H1 (cell line): ENCODE data around the gene TAPT1. TPM values are rescaled to one million over a fixed set of nuclear protein-coding genes. Genes with fewer than 3 reads are reported as not detected.

Experiments used
- BRCA1 ChIP-seq: IDR thresholded peaks from 2 replicates; pipeline ENCODE4 v1.6.1; 2012; ENCODE audit warnings: low read depth, low read length, improper control_type of control experiment
- KDM1A ChIP-seq: fragments of 200-600, 300-600 bp; sonication (generic); IDR thresholded peaks from 2 replicates; pipeline ENCODE4 v1.7.1; 2016; ENCODE audit warnings: mild to moderate bottlenecking, low read length, borderline replicate concordance
- RFX5 ChIP-seq: IDR thresholded peaks from 2 replicates; pipeline ENCODE4 v1.6.1; 2011; ENCODE audit warnings: low read depth, low read length, improper control_type of control experiment, borderline replicate concordance
- TAF7 ChIP-seq: optimal IDR thresholded peaks from 2 replicates; pipeline ENCODE3; 2011; ENCODE audit warnings: low read depth, mild to moderate bottlenecking, inconsistent platforms, low read length, moderate library complexity, borderline replicate concordance
- polyA plus RNA-seq, 7 experiments: library from polyadenylated mRNA; depleted of rRNA in 3 of 7; stranded (reverse) in 5 of 7; unstranded in 2 of 7; fragments of >200 nt in 5 of 7; fragments of 200-250 nt in 2 of 7; gene quantifications; 1 replicate in 5 of 7; 2 replicates in 1 of 7; 4 replicates in 1 of 7; pipeline versions ENCODE4 v1.2.1 to v1.2.3, GENCODE V29; 2011 to 2013; ENCODE audit warnings: missing spikeins in 2 of 7, mixed read lengths in 2 of 7
- total RNA-seq: library from RNA; stranded (reverse); fragmentation: NEBNext Ultra II Directional; extraction: Animal tissue kit (Norgen Biotek cat#: 25700); gene quantifications from 2 replicates; pipeline ENCODE4 v1.2.1, GENCODE V29; 2021
- TF ChIP-seq, protein P1 (sequence below): fragments of 300-600 bp; sonication (generic); IDR thresholded peaks from 2 replicates; pipeline ENCODE4 v1.7.1; 2012; ENCODE audit warnings: low read length, moderate library complexity, mild to moderate bottlenecking, inconsistent platforms; ENCODE audit not compliant: insufficient replicate concordance

Gene TAPT1
- total and polyA plus RNA-seq, 2 of the 8 experiments (the other 6 are each of a cell fraction or from before 2014, with no cell fraction given) = 4.2 to 15.3 TPM

DNA sequence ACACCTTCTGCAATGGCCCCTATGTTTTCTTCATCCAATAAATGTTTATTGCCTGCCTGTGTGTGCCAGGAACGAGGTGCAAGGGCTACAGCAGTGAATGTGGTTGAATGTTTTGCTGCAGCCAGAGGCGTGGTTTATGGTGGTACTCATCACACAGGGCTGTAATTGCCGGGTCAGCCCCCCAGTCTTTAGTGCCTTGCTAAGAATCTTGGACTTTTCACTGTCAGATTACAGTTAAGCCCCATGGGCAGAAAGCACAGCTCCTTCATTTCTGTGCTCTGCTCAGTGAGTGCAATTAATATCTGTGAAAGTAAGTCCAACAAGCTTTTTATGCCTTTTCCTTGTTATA lies 67.8 kb downstream of the TAPT1 start (continued):
- no peak for TF ChIP-seq RFX5
- no peak for TF ChIP-seq KDM1A
- TF ChIP-seq TAF7 = no peak
- TF ChIP-seq, protein P1, sequence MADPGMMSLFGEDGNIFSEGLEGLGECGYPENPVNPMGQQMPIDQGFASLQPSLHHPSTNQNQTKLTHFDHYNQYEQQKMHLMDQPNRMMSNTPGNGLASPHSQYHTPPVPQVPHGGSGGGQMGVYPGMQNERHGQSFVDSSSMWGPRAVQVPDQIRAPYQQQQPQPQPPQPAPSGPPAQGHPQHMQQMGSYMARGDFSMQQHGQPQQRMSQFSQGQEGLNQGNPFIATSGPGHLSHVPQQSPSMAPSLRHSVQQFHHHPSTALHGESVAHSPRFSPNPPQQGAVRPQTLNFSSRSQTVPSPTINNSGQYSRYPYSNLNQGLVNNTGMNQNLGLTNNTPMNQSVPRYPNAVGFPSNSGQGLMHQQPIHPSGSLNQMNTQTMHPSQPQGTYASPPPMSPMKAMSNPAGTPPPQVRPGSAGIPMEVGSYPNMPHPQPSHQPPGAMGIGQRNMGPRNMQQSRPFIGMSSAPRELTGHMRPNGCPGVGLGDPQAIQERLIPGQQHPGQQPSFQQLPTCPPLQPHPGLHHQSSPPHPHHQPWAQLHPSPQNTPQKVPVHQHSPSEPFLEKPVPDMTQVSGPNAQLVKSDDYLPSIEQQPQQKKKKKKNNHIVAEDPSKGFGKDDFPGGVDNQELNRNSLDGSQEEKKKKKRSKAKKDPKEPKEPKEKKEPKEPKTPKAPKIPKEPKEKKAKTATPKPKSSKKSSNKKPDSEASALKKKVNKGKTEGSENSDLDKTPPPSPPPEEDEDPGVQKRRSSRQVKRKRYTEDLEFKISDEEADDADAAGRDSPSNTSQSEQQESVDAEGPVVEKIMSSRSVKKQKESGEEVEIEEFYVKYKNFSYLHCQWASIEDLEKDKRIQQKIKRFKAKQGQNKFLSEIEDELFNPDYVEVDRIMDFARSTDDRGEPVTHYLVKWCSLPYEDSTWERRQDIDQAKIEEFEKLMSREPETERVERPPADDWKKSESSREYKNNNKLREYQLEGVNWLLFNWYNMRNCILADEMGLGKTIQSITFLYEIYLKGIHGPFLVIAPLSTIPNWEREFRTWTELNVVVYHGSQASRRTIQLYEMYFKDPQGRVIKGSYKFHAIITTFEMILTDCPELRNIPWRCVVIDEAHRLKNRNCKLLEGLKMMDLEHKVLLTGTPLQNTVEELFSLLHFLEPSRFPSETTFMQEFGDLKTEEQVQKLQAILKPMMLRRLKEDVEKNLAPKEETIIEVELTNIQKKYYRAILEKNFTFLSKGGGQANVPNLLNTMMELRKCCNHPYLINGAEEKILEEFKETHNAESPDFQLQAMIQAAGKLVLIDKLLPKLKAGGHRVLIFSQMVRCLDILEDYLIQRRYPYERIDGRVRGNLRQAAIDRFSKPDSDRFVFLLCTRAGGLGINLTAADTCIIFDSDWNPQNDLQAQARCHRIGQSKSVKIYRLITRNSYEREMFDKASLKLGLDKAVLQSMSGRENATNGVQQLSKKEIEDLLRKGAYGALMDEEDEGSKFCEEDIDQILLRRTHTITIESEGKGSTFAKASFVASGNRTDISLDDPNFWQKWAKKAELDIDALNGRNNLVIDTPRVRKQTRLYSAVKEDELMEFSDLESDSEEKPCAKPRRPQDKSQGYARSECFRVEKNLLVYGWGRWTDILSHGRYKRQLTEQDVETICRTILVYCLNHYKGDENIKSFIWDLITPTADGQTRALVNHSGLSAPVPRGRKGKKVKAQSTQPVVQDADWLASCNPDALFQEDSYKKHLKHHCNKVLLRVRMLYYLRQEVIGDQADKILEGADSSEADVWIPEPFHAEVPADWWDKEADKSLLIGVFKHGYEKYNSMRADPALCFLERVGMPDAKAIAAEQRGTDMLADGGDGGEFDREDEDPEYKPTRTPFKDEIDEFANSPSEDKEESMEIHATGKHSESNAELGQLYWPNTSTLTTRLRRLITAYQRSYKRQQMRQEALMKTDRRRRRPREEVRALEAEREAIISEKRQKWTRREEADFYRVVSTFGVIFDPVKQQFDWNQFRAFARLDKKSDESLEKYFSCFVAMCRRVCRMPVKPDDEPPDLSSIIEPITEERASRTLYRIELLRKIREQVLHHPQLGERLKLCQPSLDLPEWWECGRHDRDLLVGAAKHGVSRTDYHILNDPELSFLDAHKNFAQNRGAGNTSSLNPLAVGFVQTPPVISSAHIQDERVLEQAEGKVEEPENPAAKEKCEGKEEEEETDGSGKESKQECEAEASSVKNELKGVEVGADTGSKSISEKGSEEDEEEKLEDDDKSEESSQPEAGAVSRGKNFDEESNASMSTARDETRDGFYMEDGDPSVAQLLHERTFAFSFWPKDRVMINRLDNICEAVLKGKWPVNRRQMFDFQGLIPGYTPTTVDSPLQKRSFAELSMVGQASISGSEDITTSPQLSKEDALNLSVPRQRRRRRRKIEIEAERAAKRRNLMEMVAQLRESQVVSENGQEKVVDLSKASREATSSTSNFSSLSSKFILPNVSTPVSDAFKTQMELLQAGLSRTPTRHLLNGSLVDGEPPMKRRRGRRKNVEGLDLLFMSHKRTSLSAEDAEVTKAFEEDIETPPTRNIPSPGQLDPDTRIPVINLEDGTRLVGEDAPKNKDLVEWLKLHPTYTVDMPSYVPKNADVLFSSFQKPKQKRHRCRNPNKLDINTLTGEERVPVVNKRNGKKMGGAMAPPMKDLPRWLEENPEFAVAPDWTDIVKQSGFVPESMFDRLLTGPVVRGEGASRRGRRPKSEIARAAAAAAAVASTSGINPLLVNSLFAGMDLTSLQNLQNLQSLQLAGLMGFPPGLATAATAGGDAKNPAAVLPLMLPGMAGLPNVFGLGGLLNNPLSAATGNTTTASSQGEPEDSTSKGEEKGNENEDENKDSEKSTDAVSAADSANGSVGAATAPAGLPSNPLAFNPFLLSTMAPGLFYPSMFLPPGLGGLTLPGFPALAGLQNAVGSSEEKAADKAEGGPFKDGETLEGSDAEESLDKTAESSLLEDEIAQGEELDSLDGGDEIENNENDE = no peak
- no peak for TF ChIP-seq BRCA1
